ENCODE measurements around the gene CLSTN1. TPM values are rescaled to one million over a fixed set of nuclear protein-coding genes. Genes with fewer than 3 reads are reported as not detected.
"Not testable (repeated sequence)": the region's sequence is repeated elsewhere in the genome, so short reads cannot be mapped to it uniquely, and the experiment has no call there.

CLSTN1 gene
- total and polyA plus RNA-seq, 5 donors from 2014 or later = 19.2 to 106 (median 22.7) TPM

- ATAC-seq (ENCODE audit: low read depth in 2 of 2) (no peak), DNase-seq (no peak)
- peak overlapping the region; percentile 82 to 95 (median 92) for H3K4me3 Mint-ChIP-seq
- no peaks in the 10 kb centered on the region for H3K27me3 ChIP-seq (ENCODE audit: control insufficient read depth, insufficient read depth, low read length)
- peaks cover 89% of the 10 kb centered on the region for H3K4me1 ChIP-seq (ENCODE audit: control insufficient read depth, insufficient read depth, low read length, poor library complexity, severe bottlenecking)
- peaks cover 4% of the 10 kb centered on the region for H3K27me3 Mint-ChIP-seq
- peaks cover 47% of the 10 kb centered on the region for H3K36me3 ChIP-seq (ENCODE audit: control insufficient read depth, insufficient read depth, low read length)
- no peaks in the 10 kb centered on the region for H3K9me3 Mint-ChIP-seq
- H3K27ac Mint-ChIP-seq = peak overlapping the region; percentile 93 to 100 (median 98)
- no peaks in the 10 kb centered on the region for H3K9me3 ChIP-seq (ENCODE audit: control insufficient read depth in 2 of 2, low read length in 2 of 2)
- peak overlapping the region; percentile 70 for H3K4me3 ChIP-seq (ENCODE audit: low read depth, low read length)
- peak overlapping the region; percentile 85 for H3K27ac ChIP-seq (ENCODE audit: insufficient read depth, low read length, poor library complexity, severe bottlenecking)
- peaks cover 23% of the 10 kb centered on the region for H3K36me3 Mint-ChIP-seq
- H3K4me1 Mint-ChIP-seq = peaks cover 7 to 88% (median 21%) of the 10 kb centered on the region in 4 donors
These were observed 105.6 kb downstream of the CLSTN1 start for GRCh38 chr1:9718006-9718680.

GRCh38 chr1:9717193-9718005 lies 106.4 kb downstream of the CLSTN1 start:
- peaks cover 7 to 88% (median 24%) of the 10 kb centered on the region in 4 donors for H3K4me1 Mint-ChIP-seq
- peaks cover 4% of the 10 kb centered on the region for H3K27me3 Mint-ChIP-seq
- H3K27ac Mint-ChIP-seq = peak overlapping the region; percentile 93 to 100 (median 98)
- peaks cover 18% of the 10 kb centered on the region for H3K36me3 Mint-ChIP-seq
- H3K27me3 ChIP-seq (ENCODE audit: control insufficient read depth, insufficient read depth, low read length) = no peaks in the 10 kb centered on the region
- H3K27ac ChIP-seq (ENCODE audit: insufficient read depth, low read length, poor library complexity, severe bottlenecking) = peak overlapping the region; percentile 85
- no peaks in the 10 kb centered on the region for H3K9me3 Mint-ChIP-seq
- H3K4me3 Mint-ChIP-seq = peak overlapping the region; percentile 82 to 95 (median 92)
- DNase-seq = peak; percentile 80 to 99 (median 91)
- H3K4me3 ChIP-seq (ENCODE audit: low read depth, low read length) = peak overlapping the region; percentile 70
- H3K4me1 ChIP-seq (ENCODE audit: control insufficient read depth, insufficient read depth, low read length, poor library complexity, severe bottlenecking) = peaks cover 91% of the 10 kb centered on the region
- ATAC-seq (ENCODE audit: low read depth in 2 of 2) = peak; percentile 83 to 84
- H3K36me3 ChIP-seq (ENCODE audit: control insufficient read depth, insufficient read depth, low read length) = peaks cover 43% of the 10 kb centered on the region
- no peaks in the 10 kb centered on the region for H3K9me3 ChIP-seq (ENCODE audit: control insufficient read depth in 2 of 2, low read length in 2 of 2)

- H3K36me3 ChIP-seq (ENCODE audit: control insufficient read depth, insufficient read depth, low read length) = peaks cover 42% of the 10 kb centered on the region
These were observed 107.2 kb downstream of the CLSTN1 start for GRCh38 chr1:9716404-9717192.

GRCh38 chr1:9715536-9716226 lies 108.1 kb downstream of the CLSTN1 start:
- H3K4me3 Mint-ChIP-seq = peak overlapping the region; percentile 82 to 95 (median 88)
- ATAC-seq (ENCODE audit: low read depth in 2 of 2) = no peak
- peaks cover 25% of the 10 kb centered on the region for H3K36me3 Mint-ChIP-seq
- peak in 1 of 3 donors; percentile 55 for DNase-seq
- Histone ChIP-seq H3K36me3 (ENCODE audit: control insufficient read depth, insufficient read depth, low read length) (peaks cover 45% of the 10 kb centered on the region), H3K4me3 (ENCODE audit: low read depth, low read length) (no peak overlapping the region), H3K27me3 (ENCODE audit: control insufficient read depth, insufficient read depth, low read length) (no peaks in the 10 kb centered on the region), H3K4me1 (ENCODE audit: control insufficient read depth, insufficient read depth, low read length, poor library complexity, severe bottlenecking) (peaks cover 77% of the 10 kb centered on the region), H3K27ac (ENCODE audit: insufficient read depth, low read length, poor library complexity, severe bottlenecking) (peak overlapping the region; percentile 85), H3K9me3 (ENCODE audit: control insufficient read depth in 2 of 2, low read length in 2 of 2) (no peaks in the 10 kb centered on the region)
- H3K4me1 Mint-ChIP-seq = peaks cover 7 to 83% (median 24%) of the 10 kb centered on the region in 4 donors
- no peaks in the 10 kb centered on the region for H3K9me3 Mint-ChIP-seq
- H3K27ac Mint-ChIP-seq = peak overlapping the region; percentile 65 to 100 (median 84)
- peaks cover 4% of the 10 kb centered on the region for H3K27me3 Mint-ChIP-seq

More at GRCh38 chr1:9716404-9717192, 107.2 kb downstream of the CLSTN1 start:
- Histone ChIP-seq H3K27me3 (ENCODE audit: control insufficient read depth, insufficient read depth, low read length) (no peaks in the 10 kb centered on the region), H3K4me1 (ENCODE audit: control insufficient read depth, insufficient read depth, low read length, poor library complexity, severe bottlenecking) (peaks cover 87% of the 10 kb centered on the region), H3K9me3 (ENCODE audit: control insufficient read depth in 2 of 2, low read length in 2 of 2) (no peaks in the 10 kb centered on the region), H3K4me3 (ENCODE audit: low read depth, low read length) (peak overlapping the region; percentile 70), H3K27ac (ENCODE audit: insufficient read depth, low read length, poor library complexity, severe bottlenecking) (peak overlapping the region; percentile 85)
- Mint-ChIP-seq H3K4me1 (peaks cover 7 to 85% (median 24%) of the 10 kb centered on the region in 4 donors), H3K27me3 (peaks cover 4% of the 10 kb centered on the region), H3K36me3 (peaks cover 18% of the 10 kb centered on the region), H3K9me3 (no peaks in the 10 kb centered on the region), H3K4me3 (peak overlapping the region; percentile 82 to 95 (median 92)), H3K27ac (peak overlapping the region; percentile 93 to 100 (median 98))
- ATAC-seq (ENCODE audit: low read depth in 2 of 2) (no peak), DNase-seq (peak in 1 of 3 donors; percentile 49)

DNA sequence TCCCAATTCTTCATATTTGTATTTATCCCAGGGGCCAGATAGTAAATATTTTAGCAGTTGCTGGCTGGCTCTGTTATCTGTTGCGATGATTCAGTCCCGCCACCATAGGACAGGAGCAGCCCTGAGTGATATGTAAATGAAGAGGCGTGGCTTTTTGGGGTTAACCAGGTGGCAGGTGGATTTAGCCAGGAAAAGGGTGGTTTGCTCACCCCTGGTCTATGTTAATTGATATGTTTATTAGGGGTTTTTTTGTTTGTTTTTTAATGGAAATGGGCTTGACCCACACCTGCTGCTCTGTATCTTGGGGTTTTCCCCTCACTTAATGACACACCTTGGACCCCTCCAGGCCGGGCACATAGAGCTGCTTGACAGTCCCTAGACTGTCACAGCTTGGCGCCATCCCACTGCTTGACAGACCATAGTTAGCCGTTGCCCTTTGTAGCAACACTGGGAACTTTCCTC lies 109.5 kb downstream of the CLSTN1 start:
- peaks cover 51% of the 10 kb centered on the region for H3K36me3 ChIP-seq (ENCODE audit: control insufficient read depth, insufficient read depth, low read length)
- no peaks in the 10 kb centered on the region for H3K9me3 Mint-ChIP-seq
- peaks cover 7 to 81% (median 24%) of the 10 kb centered on the region in 4 donors for H3K4me1 Mint-ChIP-seq
- DNase-seq = peak in 2 of 3 donors; percentile 40 to 63
- H3K27ac ChIP-seq (ENCODE audit: insufficient read depth, low read length, poor library complexity, severe bottlenecking) = peak overlapping the region; percentile 67
- H3K27me3 Mint-ChIP-seq = peaks cover 4% of the 10 kb centered on the region
- no peaks in the 10 kb centered on the region for H3K9me3 ChIP-seq (ENCODE audit: control insufficient read depth in 2 of 2, low read length in 2 of 2)
- H3K4me3 ChIP-seq (ENCODE audit: low read depth, low read length) = no peak overlapping the region
- peak overlapping the region; percentile 88 to 90 (median 89) for H3K27ac Mint-ChIP-seq
- ATAC-seq (ENCODE audit: low read depth in 2 of 2) = peak in 1 of 2 donors; percentile 23
- H3K36me3 Mint-ChIP-seq = peaks cover 32% of the 10 kb centered on the region
- peaks cover 64% of the 10 kb centered on the region for H3K4me1 ChIP-seq (ENCODE audit: control insufficient read depth, insufficient read depth, low read length, poor library complexity, severe bottlenecking)
- H3K27me3 ChIP-seq (ENCODE audit: control insufficient read depth, insufficient read depth, low read length) = no peaks in the 10 kb centered on the region
- H3K4me3 Mint-ChIP-seq = peak overlapping the region; percentile 71 to 87 (median 80)

GRCh38 chr1:9712767-9713166 lies 111.0 kb downstream of the CLSTN1 start:
- ATAC-seq (ENCODE audit: low read depth in 2 of 2); H3K27me3 ChIP-seq (ENCODE audit: control insufficient read depth, insufficient read depth, low read length); H3K9me3 ChIP-seq (ENCODE audit: control insufficient read depth in 2 of 2, low read length in 2 of 2); H3K4me3 ChIP-seq (ENCODE audit: low read depth, low read length); H3K27me3 Mint-ChIP-seq; DNase-seq; H3K9me3 Mint-ChIP-seq; H3K4me3 Mint-ChIP-seq: not testable (repeated sequence)
- peak overlapping the region; percentile 15 to 81 (median 60) for H3K27ac Mint-ChIP-seq
- Histone ChIP-seq H3K27ac (ENCODE audit: insufficient read depth, low read length, poor library complexity, severe bottlenecking) (peak overlapping the region; percentile 23), H3K4me1 (ENCODE audit: control insufficient read depth, insufficient read depth, low read length, poor library complexity, severe bottlenecking) (peaks cover 51% of the 10 kb centered on the region), H3K36me3 (ENCODE audit: control insufficient read depth, insufficient read depth, low read length) (peaks cover 48% of the 10 kb centered on the region)
- peaks cover 7 to 73% (median 20%) of the 10 kb centered on the region in 4 donors for H3K4me1 Mint-ChIP-seq
- H3K36me3 Mint-ChIP-seq = peaks cover 31% of the 10 kb centered on the region

All from CD4-positive, CD25-positive, alpha-beta regulatory T cell (primary cell).